Colonic mucosa (tissue), 4 donors: ENCODE results near the gene CATSPER4. TPM values are rescaled to one million over a fixed set of nuclear protein-coding genes. Genes with fewer than 3 reads are reported as not detected.
A peak's percentile ranks its signal among the peaks of the same experiment; 100 is the strongest.

Source experiments
- DNase-seq: peaks from one replicate; pipeline ENCODE4 v3.0.0-alpha.2; 2020
- H3K27ac ChIP-seq: fragments of 200-600 bp; one replicate; pipeline ENCODE4 v1.8.0; 2021
- H3K27me3 ChIP-seq: fragments of 200-600 bp; one replicate; pipeline ENCODE4 v1.8.0; 2021
- H3K36me3 ChIP-seq: fragments of 200-600 bp; one replicate; pipeline ENCODE4 v1.8.0; 2021
- H3K4me1 ChIP-seq: fragments of 200-600 bp; one replicate; pipeline ENCODE4 v1.8.0; 2021; ENCODE audit warnings: mild to moderate bottlenecking
- H3K4me3 ChIP-seq: fragments of 200-600 bp; one replicate; pipeline ENCODE4 v1.8.0; 2021
- H3K9ac ChIP-seq, 2 donors: one replicate each; pipeline ENCODE4 v1.7.0; 2013; ENCODE audit warnings: control low read depth in 2 of 2, low read depth in 2 of 2, low read length in 2 of 2
- H3K9me3 ChIP-seq: fragments of 200-600 bp; one replicate; pipeline ENCODE4 v1.8.0; 2021
- intact Hi-C: fragments of 100-400 bp; cut with DNase I; formaldehyde crosslinking; loops from one replicate; pipeline ENCODE4 v1.14.1; 2022
- total RNA-seq, 2 donors: library from RNA; stranded (reverse); fragmentation: NEBNext Ultra II Directional in 1 of 2; extraction: Animal tissue kit (Norgen Biotek cat#: 25700) in 1 of 2; gene quantifications; one replicate each; pipeline ENCODE4 v1.2.1, GENCODE V29; 2021
- TF ChIP-seq, protein P1 (sequence below): fragments of 200-600 bp; IDR thresholded peaks from one replicate; pipeline ENCODE4 v1.8.0; 2022; ENCODE audit warnings: antibody characterized with exemption, mild to moderate bottlenecking
- donor health status: healthy.
- donor health status: DM: no; HTN: no; CAD: no.
- donor health status: DM: no; HTN: no; CAD: no.

CATSPER4 gene
- total RNA-seq, 2 donors from 2014 or later = not detected

DNA sequence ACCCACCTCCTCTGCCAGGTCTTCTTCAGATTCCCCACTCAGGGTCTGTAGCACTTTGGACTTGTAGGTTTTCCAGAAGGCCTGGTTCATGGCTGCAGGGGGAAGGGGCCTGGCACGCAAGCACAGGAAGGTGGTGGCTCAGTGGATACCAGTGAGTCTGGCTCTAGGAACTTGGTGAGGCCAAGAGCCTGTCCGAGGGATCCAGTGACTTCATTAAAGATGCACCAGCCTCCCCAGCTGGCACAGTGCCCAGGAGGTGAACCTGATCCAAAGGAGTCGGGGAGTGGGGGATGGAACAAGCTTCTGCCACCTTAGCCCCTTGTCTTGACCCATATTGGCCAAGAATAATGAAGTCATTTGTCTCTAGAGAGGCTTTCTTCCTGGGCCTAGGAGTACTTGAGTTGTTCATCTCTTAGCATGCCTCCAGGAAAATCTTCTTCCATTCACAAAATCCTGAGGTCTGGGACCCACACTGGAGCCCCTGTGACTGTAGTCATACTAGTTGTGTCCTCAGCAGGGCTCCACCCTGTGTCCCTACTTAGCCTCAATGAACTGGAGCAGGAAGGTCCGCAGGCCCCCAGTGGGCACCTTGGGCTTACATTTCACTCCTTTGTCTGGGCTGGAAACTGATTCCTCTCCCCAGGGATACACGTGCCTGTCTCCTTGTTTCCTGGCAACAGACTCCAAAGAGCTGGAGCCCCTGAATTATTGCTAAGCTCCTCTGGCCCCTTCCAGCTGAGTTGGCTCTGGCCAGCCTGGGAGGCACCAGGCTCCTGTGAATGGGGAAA lies 21.8 kb upstream of the CATSPER4 start, which contains the start of gene C1orf232:
C1orf232 (minus strand) TSS at position 554 of the 788 bp plus-strand sequence; CDS start at position 90, 464 bp downstream.
- H3K27me3 ChIP-seq = no peaks in the 10 kb centered on the region
- intact Hi-C loops = loop anchor here (5.0 to 10.0 kb wide), 2 partner anchors 64 to 156 kb away; partner anchors contain the start of gene CEP85
- no peaks in the 10 kb centered on the region for H3K36me3 ChIP-seq
- H3K27ac ChIP-seq = peak within 1 kb of the TSS; percentile 48
- DNase-seq = no peak
- peak within 1 kb of the TSS; percentile 92 for H3K4me3 ChIP-seq
- H3K4me1 ChIP-seq = peaks cover 6% of the 10 kb centered on the region
- peak within 1 kb of the TSS; percentile 85 to 97 for H3K9ac ChIP-seq
- TF ChIP-seq, protein P1, sequence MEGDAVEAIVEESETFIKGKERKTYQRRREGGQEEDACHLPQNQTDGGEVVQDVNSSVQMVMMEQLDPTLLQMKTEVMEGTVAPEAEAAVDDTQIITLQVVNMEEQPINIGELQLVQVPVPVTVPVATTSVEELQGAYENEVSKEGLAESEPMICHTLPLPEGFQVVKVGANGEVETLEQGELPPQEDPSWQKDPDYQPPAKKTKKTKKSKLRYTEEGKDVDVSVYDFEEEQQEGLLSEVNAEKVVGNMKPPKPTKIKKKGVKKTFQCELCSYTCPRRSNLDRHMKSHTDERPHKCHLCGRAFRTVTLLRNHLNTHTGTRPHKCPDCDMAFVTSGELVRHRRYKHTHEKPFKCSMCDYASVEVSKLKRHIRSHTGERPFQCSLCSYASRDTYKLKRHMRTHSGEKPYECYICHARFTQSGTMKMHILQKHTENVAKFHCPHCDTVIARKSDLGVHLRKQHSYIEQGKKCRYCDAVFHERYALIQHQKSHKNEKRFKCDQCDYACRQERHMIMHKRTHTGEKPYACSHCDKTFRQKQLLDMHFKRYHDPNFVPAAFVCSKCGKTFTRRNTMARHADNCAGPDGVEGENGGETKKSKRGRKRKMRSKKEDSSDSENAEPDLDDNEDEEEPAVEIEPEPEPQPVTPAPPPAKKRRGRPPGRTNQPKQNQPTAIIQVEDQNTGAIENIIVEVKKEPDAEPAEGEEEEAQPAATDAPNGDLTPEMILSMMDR = no peak
- no peaks in the 10 kb centered on the region for H3K9me3 ChIP-seq

- intact Hi-C loops = loop anchor here (5.0 to 10.0 kb wide), 2 partner anchors 63 to 156 kb away; partner anchors contain the start of gene CEP85
- Histone ChIP-seq H3K27me3 (no peaks in the 10 kb centered on the region), H3K9me3 (no peaks in the 10 kb centered on the region), H3K4me1 (peaks cover 6% of the 10 kb centered on the region), H3K4me3 (peak overlapping the region; percentile 92), H3K36me3 (no peaks in the 10 kb centered on the region), H3K9ac (peak overlapping the region in 1 of 2 donors; percentile 85), H3K27ac (no peak overlapping the region)
- TF ChIP-seq, protein P1 = no peak
- DNase-seq = no peak
These were observed 21.2 kb upstream of the CATSPER4 start for GRCh38 chr1:26169198-26169554.

GRCh38 chr1:26169669-26170471 lies 20.5 kb upstream of the CATSPER4 start, which contains the start of gene ZNF593:
ZNF593 (plus strand) TSS chr1:26169908; CDS start chr1:26169984, 76 bp downstream.
- peak within 1 kb of the TSS; percentile 48 for H3K27ac ChIP-seq
- H3K4me3 ChIP-seq = peak within 1 kb of the TSS; percentile 92
- no peaks in the 10 kb centered on the region for H3K9me3 ChIP-seq
- H3K36me3 ChIP-seq = no peaks in the 10 kb centered on the region
- TF ChIP-seq, protein P1 = peak; percentile 88
- intact Hi-C loops = loop anchor here (5.0 to 10.0 kb wide), 2 partner anchors 62 to 155 kb away; partner anchors contain the start of gene CEP85
- H3K27me3 ChIP-seq = no peaks in the 10 kb centered on the region
- peak; percentile 92 for DNase-seq
- peaks cover 6% of the 10 kb centered on the region for H3K4me1 ChIP-seq
- H3K9ac ChIP-seq = peak within 1 kb of the TSS; percentile 85 to 97

GRCh38 chr1:26170472-26170821 lies 20.0 kb upstream of the CATSPER4 start:
- peak overlapping the region; percentile 92 for H3K4me3 ChIP-seq
- TF ChIP-seq, protein P1 = no peak
- intact Hi-C loops = no loop called here
- no peaks in the 10 kb centered on the region for H3K36me3 ChIP-seq
- H3K9ac ChIP-seq = peak overlapping the region; percentile 85 to 97
- H3K27ac ChIP-seq = no peak overlapping the region
- DNase-seq = no peak
- peaks cover 6% of the 10 kb centered on the region for H3K4me1 ChIP-seq
- H3K27me3 ChIP-seq = no peaks in the 10 kb centered on the region
- no peaks in the 10 kb centered on the region for H3K9me3 ChIP-seq
